ENCODE results near the gene IFT57. TPM values are rescaled to one million over a fixed set of nuclear protein-coding genes. Genes with fewer than 3 reads are reported as not detected.

IFT57 gene
- total and polyA plus RNA-seq, 10 of the 15 experiments (the other 5 are each of a cell fraction or from before 2014, with no cell fraction given) = 1.8 to 25.0 (median 7.5) TPM

GRCh38 chr3:108175352-108175751, 46.9 kb downstream of the IFT57 start:
- no peaks in the 10 kb centered on the region for H3K36me3 ChIP-seq (ENCODE audit: control insufficient read depth in 2 of 2, insufficient read depth in 2 of 2, low read length in 1 of 2)
- in situ Hi-C loops (cut with MboI) (no loop called here), intact Hi-C loops (cut with micrococcal nuclease; ENCODE audit: unreplicated experiment) (no loop called here)
- ATAC-seq (no peak), FAIRE-seq (no peak), DNase-seq (ENCODE audit: low read depth, low spot score) (no peak)
- no peaks in the 10 kb centered on the region for H4K20me1 ChIP-seq (ENCODE audit: control insufficient read depth, insufficient read depth)
- no peak overlapping the region for H3K4me3 ChIP-seq
- SMC1A ChIA-PET (ENCODE audit: uncharacterized antibody, unreplicated experiment) = no interaction called here
- H3K27me3 ChIP-seq (replicated peaks in 1 of 2; ENCODE audit: control insufficient read depth in 2 of 2, insufficient read depth in 2 of 2, low read length in 1 of 2) = no peaks in the 10 kb centered on the region
- BruUV-seq (replicated peaks) = no TSS peak
- CTCF ChIA-PET = interaction anchor here (0.9 kb wide), 1 partner anchor 13 kb away, joined by 3 read pairs; no protein-coding TSS in a partner anchor
- RAD21 ChIA-PET (ENCODE audit: unreplicated experiment) = no interaction called here
- WGBS (ENCODE audit: insufficient coverage, insufficient replicate concordance, low lambda C conversion rate, missing lambda C conversion rate) = 100% methylated on average over 1 of the region's 1 CpG
- POLR2A ChIA-PET = no interaction called here
- H3K27ac ChIP-seq (ENCODE audit: control insufficient read depth, insufficient read depth) = no peak overlapping the region
- no peaks in the 10 kb centered on the region for H3K79me2 ChIP-seq (ENCODE audit: control insufficient read depth, insufficient read depth, low read length)
- no peaks in the 10 kb centered on the region for H3K4me1 ChIP-seq (ENCODE audit: control insufficient read depth, insufficient read depth, low read length)
- no peaks in the 10 kb centered on the region for H3K9me3 ChIP-seq (replicated peaks; ENCODE audit: control insufficient read depth, insufficient read depth, low read length)
- no peak overlapping the region for H3K9ac ChIP-seq (ENCODE audit: control insufficient read depth, insufficient read depth, low read length)
- no peak overlapping the region for H2AFZ ChIP-seq (ENCODE audit: control insufficient read depth, low read depth, low read length)
- H3K4me2 ChIP-seq (ENCODE audit: control insufficient read depth, insufficient read depth) = no peak overlapping the region
- TF ChIP-seq ESRRA (IDR thresholded peaks at IDR 0.05; ENCODE audit: low read length) = no peak
- TF ChIP-seq ZBED1 (IDR thresholded peaks at IDR 0.05; ENCODE audit: borderline replicate concordance) = no peak
- no peak for TF ChIP-seq STAT3 (IDR thresholded peaks at IDR 0.05; ENCODE audit: low read depth, low read length)
- no peak for TF ChIP-seq EGR1 (IDR thresholded peaks at IDR 0.05; ENCODE audit: borderline replicate concordance in 1 of 2, low read depth in 2 of 2, low read length in 2 of 2)
- no peak for TF ChIP-seq NFYA (IDR thresholded peaks at IDR 0.05; ENCODE audit: borderline replicate concordance, low read depth, low read length)
- TF ChIP-seq CEBPZ (IDR thresholded peaks at IDR 0.05; ENCODE audit: low read depth, low read length) = no peak
- no peak for TF ChIP-seq SIX5 (IDR thresholded peaks at IDR 0.05; ENCODE audit: low read depth, low read length, severe bottlenecking)
- no peak for TF ChIP-seq HDGF (IDR thresholded peaks at IDR 0.05)
- no peak for TF ChIP-seq TCF3 (IDR thresholded peaks at IDR 0.05; ENCODE audit: borderline replicate concordance, insufficient read depth, low read depth, low read length)
- TF ChIP-seq ZBTB11 (CRISPR knock-in tag; IDR thresholded peaks at IDR 0.05) = no peak
- no peak for TF ChIP-seq PRDM15 (CRISPR knock-in tag; IDR thresholded peaks at IDR 0.05)
